Liver (tissue), 9 donors: ENCODE results near the gene UBAP1L. TPM values are rescaled to one million over a fixed set of nuclear protein-coding genes. Genes with fewer than 3 reads are reported as not detected.

ENCODE experiments used
- DNase-seq: peaks from one replicate; pipeline ENCODE4 v3.0.0-alpha.2; 2017; ENCODE audit warnings: low spot score
- H3K27ac ChIP-seq, 2 donors: one replicate each; pipeline ENCODE4 v1.7.0; 2013; ENCODE audit warnings: inconsistent platforms in 2 of 2, low read length in 2 of 2, control low read depth in 1 of 2, low read depth in 1 of 2, mild to moderate bottlenecking in 1 of 2
- H3K27me3 ChIP-seq, 4 donors: one replicate each; pipeline versions ENCODE4 v1.6.1 to v1.7.0; 2013; ENCODE audit warnings: low read length in 3 of 4, inconsistent platforms in 1 of 4, mild to moderate bottlenecking in 1 of 4, moderate library complexity in 1 of 4; ENCODE audit not compliant: control insufficient read depth in 4 of 4, insufficient read depth in 4 of 4
- H3K36me3 ChIP-seq, 4 donors: one replicate each; pipeline versions ENCODE4 v1.6.1 to v1.7.0; 2013; ENCODE audit warnings: low read length in 3 of 4, mild to moderate bottlenecking in 3 of 4, low read depth in 1 of 4, moderate library complexity in 1 of 4; ENCODE audit not compliant: control insufficient read depth in 4 of 4, insufficient read depth in 3 of 4
- H3K4me1 ChIP-seq, 4 donors: one replicate each; pipeline versions ENCODE4 v1.6.1 to v1.7.0; 2013; ENCODE audit warnings: low read length in 3 of 4, mild to moderate bottlenecking in 3 of 4, moderate library complexity in 1 of 4; ENCODE audit not compliant: control insufficient read depth in 4 of 4, insufficient read depth in 4 of 4
- H3K4me3 ChIP-seq, 3 donors: one replicate each; pipeline versions ENCODE4 v1.6.1 to v1.7.0; 2013; ENCODE audit warnings: low read length in 3 of 3, control low read depth in 1 of 3, low read depth in 1 of 3, mild to moderate bottlenecking in 1 of 3
- H3K9ac ChIP-seq, 2 donors: one replicate each; pipeline ENCODE4 v1.7.0; 2013; ENCODE audit warnings: low read length in 2 of 2, mild to moderate bottlenecking in 2 of 2, moderate library complexity in 2 of 2, control low read depth in 1 of 2, low read depth in 1 of 2
- H3K9me3 ChIP-seq, 4 donors: one replicate each; pipeline versions ENCODE4 v1.6.1 to v1.7.0; 2013; ENCODE audit warnings: low read length in 3 of 4; ENCODE audit not compliant: control insufficient read depth in 4 of 4
- ATF3 ChIP-seq: IDR thresholded peaks from 2 replicates; pipeline ENCODE4 v1.6.1; 2016; ENCODE audit warnings: antibody characterized with exemption
- EGR1 ChIP-seq, 2 donors: IDR thresholded peaks; 2 replicates each; pipeline ENCODE4 v1.6.1; 2016 to 2018; ENCODE audit warnings: antibody characterized with exemption in 2 of 2, low read depth in 2 of 2
- FOXA2 ChIP-seq: IDR thresholded peaks from 2 replicates; pipeline ENCODE4 v1.6.1; 2016; ENCODE audit warnings: antibody characterized with exemption
- GABPA ChIP-seq, 2 donors: IDR thresholded peaks in 1 of 2; conservative IDR thresholded peaks in 1 of 2; 2 replicates each; pipeline ENCODE4 v1.6.1; 2016; ENCODE audit warnings: antibody characterized with exemption in 2 of 2, mild to moderate bottlenecking in 1 of 2, moderate library complexity in 1 of 2
- HNF4A ChIP-seq, 2 donors: conservative IDR thresholded peaks; 2 replicates each; pipeline ENCODE4 v1.6.1; 2016; ENCODE audit warnings: antibody characterized with exemption in 2 of 2, mild to moderate bottlenecking in 2 of 2
- HNF4G ChIP-seq: IDR thresholded peaks from 2 replicates; pipeline ENCODE4 v1.6.1; 2016; ENCODE audit warnings: antibody characterized with exemption
- JUND ChIP-seq, 2 donors: IDR thresholded peaks; 2 replicates each; pipeline ENCODE4 v1.6.1; 2016; ENCODE audit warnings: antibody characterized with exemption in 2 of 2
- MAX ChIP-seq: IDR thresholded peaks from 2 replicates; pipeline ENCODE4 v1.6.1; 2016; ENCODE audit warnings: antibody characterized with exemption
- REST ChIP-seq: IDR thresholded peaks from 2 replicates; pipeline ENCODE4 v1.6.1; 2016; ENCODE audit warnings: antibody characterized with exemption, mild to moderate bottlenecking
- RXRA ChIP-seq, 2 donors: IDR thresholded peaks; 2 replicates each; pipeline ENCODE4 v1.6.1; 2017 to 2018; ENCODE audit warnings: antibody characterized with exemption in 2 of 2, mild to moderate bottlenecking in 1 of 2
- SP1 ChIP-seq: IDR thresholded peaks from 2 replicates; pipeline ENCODE4 v1.6.1; 2018; ENCODE audit warnings: antibody characterized with exemption, mild to moderate bottlenecking
- YY1 ChIP-seq: IDR thresholded peaks from 2 replicates; pipeline ENCODE4 v1.6.1; 2016; ENCODE audit warnings: antibody characterized with exemption, mild to moderate bottlenecking
- WGBS: extraction: QIAGEN DNeasy Blood & Tissue Kit; methylation state at CpG from one replicate; pipeline ENCODE4 v1.1.7; 2013; 5-methylcytosine and 5-hydroxymethylcytosine counted together
- polyA plus RNA-seq, 2 donors: library from polyadenylated mRNA; stranded (reverse) in 1 of 2; unstranded in 1 of 2; fragments of 200-250 nt in 1 of 2; fragments of >200 nt in 1 of 2; fragmentation: Nextera tagmentation in 1 of 2; extraction: Ambion mirVana in 1 of 2; gene quantifications; one replicate each; pipeline versions ENCODE4 v1.2.1 to v1.2.3, GENCODE V29; 2013 to 2015
- total RNA-seq, 2 donors: library from RNA; depleted of rRNA; stranded (reverse); fragments of >200 nt; gene quantifications; one replicate each; pipeline ENCODE4 v1.2.3, GENCODE V29; 2014
- TF ChIP-seq, protein P1 (sequence below): IDR thresholded peaks from 2 replicates; pipeline ENCODE4 v1.6.1; 2016; ENCODE audit warnings: antibody characterized with exemption
- TF ChIP-seq, protein P2 (sequence below): fragments of 150-350 bp; IDR thresholded peaks from 2 replicates; pipeline ENCODE4 v1.5.1; 2017; ENCODE audit warnings: improper control_type of control experiment, low read depth, low read length; ENCODE audit not compliant: missing input control
- donor health status: healthy.
- donor health status: healthy.
- donor health status: healthy.
- donor health status: healthy.
- donor health status: healthy.

UBAP1L gene
- total and polyA plus RNA-seq, 4 donors: 0.57 to 6.9 (median 0.90) TPM

GRCh38 chr15:65059369-65059750 is 55.6 kb downstream of the UBAP1L start:
- H3K4me1 ChIP-seq: peaks cover 0 to 11% (median 10%) of the 10 kb centered on the region in 4 donors
- TF ChIP-seq, protein P1, sequence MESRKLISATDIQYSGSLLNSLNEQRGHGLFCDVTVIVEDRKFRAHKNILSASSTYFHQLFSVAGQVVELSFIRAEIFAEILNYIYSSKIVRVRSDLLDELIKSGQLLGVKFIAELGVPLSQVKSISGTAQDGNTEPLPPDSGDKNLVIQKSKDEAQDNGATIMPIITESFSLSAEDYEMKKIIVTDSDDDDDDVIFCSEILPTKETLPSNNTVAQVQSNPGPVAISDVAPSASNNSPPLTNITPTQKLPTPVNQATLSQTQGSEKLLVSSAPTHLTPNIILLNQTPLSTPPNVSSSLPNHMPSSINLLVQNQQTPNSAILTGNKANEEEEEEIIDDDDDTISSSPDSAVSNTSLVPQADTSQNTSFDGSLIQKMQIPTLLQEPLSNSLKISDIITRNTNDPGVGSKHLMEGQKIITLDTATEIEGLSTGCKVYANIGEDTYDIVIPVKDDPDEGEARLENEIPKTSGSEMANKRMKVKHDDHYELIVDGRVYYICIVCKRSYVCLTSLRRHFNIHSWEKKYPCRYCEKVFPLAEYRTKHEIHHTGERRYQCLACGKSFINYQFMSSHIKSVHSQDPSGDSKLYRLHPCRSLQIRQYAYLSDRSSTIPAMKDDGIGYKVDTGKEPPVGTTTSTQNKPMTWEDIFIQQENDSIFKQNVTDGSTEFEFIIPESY: no peak
- TF ChIP-seq SP1 (no peak), HNF4A (conservative IDR thresholded peaks at IDR 0.05) (no peak), ATF3 (no peak), EGR1 (IDR thresholded peaks at IDR 0.05; ENCODE audit: low read depth in 2 of 2) (no peak), MAX (no peak), FOXA2 (no peak), GABPA (IDR thresholded peaks at IDR 0.05 in 1 of 2, conservative IDR thresholded peaks at IDR 0.05 in 1 of 2) (no peak), HNF4G (no peak), REST (no peak)
- TF ChIP-seq, protein P2, sequence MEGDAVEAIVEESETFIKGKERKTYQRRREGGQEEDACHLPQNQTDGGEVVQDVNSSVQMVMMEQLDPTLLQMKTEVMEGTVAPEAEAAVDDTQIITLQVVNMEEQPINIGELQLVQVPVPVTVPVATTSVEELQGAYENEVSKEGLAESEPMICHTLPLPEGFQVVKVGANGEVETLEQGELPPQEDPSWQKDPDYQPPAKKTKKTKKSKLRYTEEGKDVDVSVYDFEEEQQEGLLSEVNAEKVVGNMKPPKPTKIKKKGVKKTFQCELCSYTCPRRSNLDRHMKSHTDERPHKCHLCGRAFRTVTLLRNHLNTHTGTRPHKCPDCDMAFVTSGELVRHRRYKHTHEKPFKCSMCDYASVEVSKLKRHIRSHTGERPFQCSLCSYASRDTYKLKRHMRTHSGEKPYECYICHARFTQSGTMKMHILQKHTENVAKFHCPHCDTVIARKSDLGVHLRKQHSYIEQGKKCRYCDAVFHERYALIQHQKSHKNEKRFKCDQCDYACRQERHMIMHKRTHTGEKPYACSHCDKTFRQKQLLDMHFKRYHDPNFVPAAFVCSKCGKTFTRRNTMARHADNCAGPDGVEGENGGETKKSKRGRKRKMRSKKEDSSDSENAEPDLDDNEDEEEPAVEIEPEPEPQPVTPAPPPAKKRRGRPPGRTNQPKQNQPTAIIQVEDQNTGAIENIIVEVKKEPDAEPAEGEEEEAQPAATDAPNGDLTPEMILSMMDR: no peak
- DNase-seq: no peak
- no peak overlapping the region for H3K9ac ChIP-seq
- H3K27me3 ChIP-seq: no peaks in the 10 kb centered on the region
- H3K36me3 ChIP-seq: no peaks in the 10 kb centered on the region
- 91% methylated on average over 3 of the region's 3 CpGs for WGBS
- H3K9me3 ChIP-seq: no peaks in the 10 kb centered on the region
- no peak overlapping the region for H3K27ac ChIP-seq
- H3K4me3 ChIP-seq: no peak overlapping the region

GRCh38 chr15:65058394-65059368 is 56.3 kb downstream of the UBAP1L start:
- H3K9ac ChIP-seq: no peak overlapping the region
- no peak overlapping the region for H3K4me3 ChIP-seq
- DNase-seq: no peak
- no peaks in the 10 kb centered on the region for H3K9me3 ChIP-seq
- TF ChIP-seq RXRA (IDR thresholded peaks at IDR 0.05) (no peak), GABPA (IDR thresholded peaks at IDR 0.05 in 1 of 2, conservative IDR thresholded peaks at IDR 0.05 in 1 of 2) (no peak), HNF4G (no peak), YY1 (no peak), JUND (IDR thresholded peaks at IDR 0.05) (no peak)
- TF ChIP-seq, protein P1: no peak
- H3K27ac ChIP-seq: no peak overlapping the region
- H3K27me3 ChIP-seq: no peaks in the 10 kb centered on the region
- H3K4me1 ChIP-seq: peaks cover 0 to 11% (median 10%) of the 10 kb centered on the region in 4 donors
- H3K36me3 ChIP-seq: no peaks in the 10 kb centered on the region
- 90% methylated on average over 16 of the region's 16 CpGs for WGBS
